ENCODE measurements around the gene HK3.

HK3 gene

DNA sequence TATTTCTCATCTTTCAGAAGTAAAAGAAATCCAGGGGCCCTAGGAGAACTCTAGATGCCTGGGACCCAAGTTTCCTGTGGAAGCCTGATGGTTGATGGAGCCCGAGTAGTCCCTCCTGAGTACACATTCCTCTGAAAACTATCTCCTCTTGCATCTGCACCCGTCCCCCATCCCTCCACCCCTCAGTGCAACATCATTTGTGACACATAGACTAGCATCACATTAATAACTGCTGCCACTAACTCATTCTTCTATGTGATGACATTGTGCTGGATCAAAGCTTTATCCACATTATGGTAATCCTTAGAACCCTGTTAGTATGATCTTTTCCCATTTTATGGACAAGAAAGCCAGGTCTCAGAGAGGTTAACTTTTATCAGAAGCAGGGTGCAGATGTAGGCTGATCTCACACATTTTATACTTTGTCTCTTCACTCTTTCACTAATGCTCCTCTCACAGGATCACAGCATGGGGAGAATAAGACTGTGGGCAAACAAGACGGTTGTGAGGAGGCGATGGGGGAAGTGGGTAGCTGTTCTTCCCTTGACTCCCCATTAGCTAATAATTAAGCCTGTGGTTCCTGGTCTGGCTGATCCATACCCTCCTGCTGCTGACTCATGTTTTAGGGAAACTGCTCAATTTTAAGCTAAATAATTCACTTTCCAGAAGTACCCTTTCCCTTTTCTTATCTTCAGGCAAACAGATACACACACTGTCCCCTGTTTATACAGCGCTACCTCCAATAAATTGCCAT is 3.9 kb upstream of the HK3 start:
- Histone ChIP-seq H3K9me3 (ENCODE audit: control insufficient read depth in 1 of 2, low read length in 2 of 2) (no peaks in the 10 kb centered on the region), H3K27me3 (ENCODE audit: low read depth, low read length) (no peaks in the 10 kb centered on the region), H3K36me3 (ENCODE audit: control insufficient read depth in 1 of 2, insufficient read depth in 2 of 2, low read length in 2 of 2) (peaks cover 48 to 52% of the 10 kb centered on the region in 2 donors), H3K4me3 (ENCODE audit: low read depth in 1 of 2, low read length in 2 of 2) (no peak overlapping the region), H3K27ac (ENCODE audit: low read length) (no peak overlapping the region), H3K4me1 (ENCODE audit: control insufficient read depth in 1 of 2, insufficient read depth in 2 of 2, low read length in 2 of 2) (peaks cover 0 to 7% of the 10 kb centered on the region in 2 donors)

DNA sequence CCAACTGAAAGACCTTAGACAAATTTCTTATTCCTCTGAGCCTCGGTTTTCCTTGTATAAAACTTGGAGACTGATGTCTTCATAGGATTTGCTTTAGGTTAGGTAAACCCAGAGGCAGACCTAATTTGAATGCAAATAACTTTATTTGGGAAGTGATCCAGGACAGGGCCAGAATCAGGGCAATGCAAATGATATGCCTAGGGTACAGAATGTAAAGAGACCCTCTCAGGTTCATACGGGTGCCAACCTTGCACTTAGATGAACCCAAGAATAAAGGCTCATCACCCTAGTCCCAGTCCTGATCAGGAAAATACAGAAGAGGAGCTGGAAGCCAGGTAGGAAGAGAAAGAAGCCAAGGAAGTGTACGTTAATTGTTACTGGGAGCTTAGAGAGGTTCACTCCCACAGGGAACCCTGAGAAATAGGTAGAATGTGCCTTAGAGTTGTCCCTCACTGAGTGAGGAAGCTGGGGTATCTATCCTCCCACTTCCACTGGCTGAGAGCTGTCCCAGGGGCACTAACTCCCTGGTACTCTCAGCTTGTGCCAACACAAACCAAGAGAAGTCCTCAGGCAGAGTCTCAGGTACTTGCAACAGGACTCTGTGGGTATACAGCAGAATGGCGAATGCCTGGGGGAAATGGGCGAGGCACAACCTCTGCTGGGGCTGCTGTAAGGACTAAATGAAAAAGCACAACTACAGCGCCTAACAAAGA is 3.1 kb upstream of the HK3 start:
- Histone ChIP-seq H3K27ac (ENCODE audit: low read length) (no peak overlapping the region), H3K9me3 (ENCODE audit: control insufficient read depth in 1 of 2, low read length in 2 of 2) (no peaks in the 10 kb centered on the region), H3K36me3 (ENCODE audit: control insufficient read depth in 1 of 2, insufficient read depth in 2 of 2, low read length in 2 of 2) (peaks cover 44 to 47% of the 10 kb centered on the region in 2 donors)

DNA sequence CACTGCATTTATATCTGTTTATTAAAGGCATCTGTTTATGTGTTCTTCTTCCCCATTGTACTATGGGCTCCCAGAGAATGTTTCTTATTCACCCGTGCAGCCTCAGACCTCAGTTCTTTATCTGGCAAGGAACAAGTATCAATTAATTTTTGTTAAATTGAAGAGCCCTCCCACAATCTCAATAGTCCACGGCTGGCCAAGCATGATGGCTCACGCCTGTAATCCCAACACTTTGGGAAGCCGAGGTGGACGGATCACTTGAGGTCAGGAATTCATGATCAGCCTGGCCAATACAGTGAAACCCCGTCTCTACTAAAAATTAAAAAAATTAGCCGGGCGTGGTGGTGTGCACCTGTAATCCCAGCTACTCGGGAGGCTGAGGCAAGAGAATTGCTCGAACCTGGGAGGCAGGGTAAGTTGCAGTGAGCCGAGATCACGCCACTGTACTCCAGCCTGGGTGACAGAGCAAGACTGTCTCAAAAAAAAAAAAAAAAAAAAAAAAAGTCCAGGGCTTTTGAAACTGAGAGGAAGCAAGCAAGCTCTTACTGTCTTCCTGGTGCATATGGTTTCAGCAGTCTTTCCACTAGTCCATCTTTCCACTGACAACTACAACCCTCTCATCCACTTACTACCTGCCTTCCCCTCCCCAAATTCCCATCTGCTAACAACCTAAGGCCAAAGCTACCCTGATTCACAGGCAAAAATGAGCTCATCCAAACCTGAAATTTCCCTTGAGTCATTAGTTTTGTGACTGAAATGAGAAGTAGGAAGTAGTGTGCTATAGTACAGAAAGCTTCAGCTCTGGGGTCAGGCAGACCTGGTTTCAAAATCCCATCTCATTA is 2.3 kb upstream of the HK3 start:
- Histone ChIP-seq H3K36me3 (ENCODE audit: control insufficient read depth in 1 of 2, insufficient read depth in 2 of 2, low read length in 2 of 2) (peaks cover 36 to 39% of the 10 kb centered on the region in 2 donors), H3K4me1 (ENCODE audit: control insufficient read depth in 1 of 2, insufficient read depth in 2 of 2, low read length in 2 of 2) (peaks cover 0 to 7% of the 10 kb centered on the region in 2 donors)

More for the DNA sequence above, 3.1 kb upstream of the HK3 start:
- no peaks in the 10 kb centered on the region for H3K27me3 ChIP-seq (ENCODE audit: low read depth, low read length)
- H3K4me3 ChIP-seq (ENCODE audit: low read depth in 1 of 2, low read length in 2 of 2) = no peak overlapping the region
- H3K4me1 ChIP-seq (ENCODE audit: control insufficient read depth in 1 of 2, insufficient read depth in 2 of 2, low read length in 2 of 2) = peaks cover 0 to 7% of the 10 kb centered on the region in 2 donors

DNA sequence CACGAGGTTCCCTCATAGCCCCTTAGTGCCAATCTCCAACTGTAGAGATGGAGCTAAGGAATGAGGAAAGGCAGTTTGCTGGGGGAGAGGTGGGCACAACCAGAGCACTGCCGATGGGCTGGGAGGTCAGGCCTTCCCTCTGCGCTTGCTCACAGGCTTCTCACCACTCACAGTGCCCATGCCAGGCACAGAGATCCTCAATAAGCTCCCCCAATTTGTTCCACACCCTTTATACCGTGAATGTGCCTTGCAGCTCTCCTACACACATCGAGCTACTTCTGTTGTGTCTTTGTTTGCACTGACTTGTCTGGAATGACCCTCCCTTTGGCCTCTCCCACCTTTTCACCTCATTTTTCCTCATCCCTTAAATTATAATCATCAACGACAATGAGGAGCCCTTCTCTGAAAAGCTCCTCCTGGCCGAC is 1.6 kb upstream of the HK3 start:
- H3K9me3 ChIP-seq (ENCODE audit: control insufficient read depth in 1 of 2, low read length in 2 of 2) = no peaks in the 10 kb centered on the region
- peaks cover 0 to 7% of the 10 kb centered on the region in 2 donors for H3K4me1 ChIP-seq (ENCODE audit: control insufficient read depth in 1 of 2, insufficient read depth in 2 of 2, low read length in 2 of 2)
- no peak overlapping the region for H3K4me3 ChIP-seq (ENCODE audit: low read depth in 1 of 2, low read length in 2 of 2)
- H3K27me3 ChIP-seq (ENCODE audit: low read depth, low read length) = no peaks in the 10 kb centered on the region
- no peak overlapping the region for H3K27ac ChIP-seq (ENCODE audit: low read length)
- peaks cover 29 to 32% of the 10 kb centered on the region in 2 donors for H3K36me3 ChIP-seq (ENCODE audit: control insufficient read depth in 1 of 2, insufficient read depth in 2 of 2, low read length in 2 of 2)

More for the DNA sequence above, 2.3 kb upstream of the HK3 start:
- no peak overlapping the region for H3K27ac ChIP-seq (ENCODE audit: low read length)
- no peak overlapping the region for H3K4me3 ChIP-seq (ENCODE audit: low read depth in 1 of 2, low read length in 2 of 2)
- no peaks in the 10 kb centered on the region for H3K27me3 ChIP-seq (ENCODE audit: low read depth, low read length)
- no peaks in the 10 kb centered on the region for H3K9me3 ChIP-seq (ENCODE audit: control insufficient read depth in 1 of 2, low read length in 2 of 2)

DNA sequence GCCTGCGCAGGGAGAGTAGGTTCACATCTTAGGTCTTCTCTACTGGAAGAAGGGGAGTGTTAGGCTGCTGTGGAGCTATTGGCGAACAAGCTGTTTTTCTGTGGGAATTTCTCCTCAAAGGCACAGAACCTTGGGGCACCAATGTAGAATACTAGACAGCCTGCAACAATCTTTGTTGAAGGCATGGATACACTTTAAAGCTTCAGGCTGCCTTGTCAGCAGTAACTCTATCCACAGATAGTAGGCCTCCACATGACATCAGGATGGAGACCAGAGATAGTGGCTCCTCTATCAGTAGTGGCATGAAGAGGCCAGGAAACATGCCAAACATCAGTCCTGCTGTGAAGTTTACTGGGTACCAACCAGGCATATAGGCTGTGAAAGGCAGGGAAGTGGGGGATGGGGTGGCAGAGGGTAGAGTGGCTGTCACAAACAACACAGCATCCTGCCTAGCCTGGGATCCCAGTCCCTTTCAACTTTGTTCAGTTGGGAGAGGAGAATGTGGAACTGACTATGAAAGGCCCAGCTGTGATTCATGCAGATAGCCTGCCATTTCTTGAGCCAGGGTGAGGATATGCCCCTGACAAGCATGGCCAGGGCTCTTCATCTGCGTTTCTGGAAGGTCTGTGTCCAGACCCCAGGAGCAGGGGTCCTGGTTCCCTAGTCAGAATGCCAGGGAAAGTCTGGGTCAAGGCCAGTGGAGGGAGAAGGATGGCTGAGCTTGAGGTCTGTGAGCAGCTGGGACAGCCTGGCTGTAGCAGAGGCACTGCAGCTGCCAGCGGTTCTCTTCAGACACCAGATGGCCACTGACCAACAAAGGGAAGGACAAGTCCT is 1.0 kb upstream of the HK3 start:
- peaks cover 0 to 7% of the 10 kb centered on the region in 2 donors for H3K4me1 ChIP-seq (ENCODE audit: control insufficient read depth in 1 of 2, insufficient read depth in 2 of 2, low read length in 2 of 2)
- peaks cover 23 to 26% of the 10 kb centered on the region in 2 donors for H3K36me3 ChIP-seq (ENCODE audit: control insufficient read depth in 1 of 2, insufficient read depth in 2 of 2, low read length in 2 of 2)
- no peaks in the 10 kb centered on the region for H3K9me3 ChIP-seq (ENCODE audit: control insufficient read depth in 1 of 2, low read length in 2 of 2)
- H3K4me3 ChIP-seq (ENCODE audit: low read depth in 1 of 2, low read length in 2 of 2) = no peak overlapping the region
- H3K27me3 ChIP-seq (ENCODE audit: low read depth, low read length) = no peaks in the 10 kb centered on the region
- peak overlapping the region; percentile 6 for H3K27ac ChIP-seq (ENCODE audit: low read length)

DNA sequence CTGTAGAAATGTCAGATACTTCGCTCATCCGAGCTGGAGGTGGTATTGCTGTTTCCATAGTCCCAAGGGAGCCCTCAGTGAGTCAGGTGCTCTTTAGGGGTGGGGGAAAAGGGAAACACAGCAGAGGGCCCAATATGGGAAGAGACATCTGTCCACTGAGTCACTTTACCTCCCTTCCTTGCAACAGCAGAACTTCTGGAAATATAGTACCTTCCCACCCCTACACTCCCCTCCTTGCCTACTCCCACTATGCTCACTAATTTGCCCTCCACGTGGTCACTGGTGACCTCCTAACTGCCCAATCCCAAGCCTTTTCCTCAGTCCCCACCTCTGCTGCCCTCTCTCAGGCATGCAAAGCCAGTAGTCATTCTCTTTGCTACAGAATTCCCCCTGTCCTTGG is 1.9 kb downstream of the HK3 start:
- peak overlapping the region in 1 of 2 donors; percentile 12 for H3K4me3 ChIP-seq (ENCODE audit: low read depth in 1 of 2, low read length in 2 of 2)
- H3K9me3 ChIP-seq (ENCODE audit: control insufficient read depth in 1 of 2, low read length in 2 of 2) = no peaks in the 10 kb centered on the region
- no peak overlapping the region for H3K27ac ChIP-seq (ENCODE audit: low read length)
- H3K27me3 ChIP-seq (ENCODE audit: low read depth, low read length) = no peaks in the 10 kb centered on the region
- peaks cover 0 to 2% of the 10 kb centered on the region in 2 donors for H3K36me3 ChIP-seq (ENCODE audit: control insufficient read depth in 1 of 2, insufficient read depth in 2 of 2, low read length in 2 of 2)
- H3K4me1 ChIP-seq (ENCODE audit: control insufficient read depth in 1 of 2, insufficient read depth in 2 of 2, low read length in 2 of 2) = peaks cover 0 to 7% of the 10 kb centered on the region in 2 donors

DNA sequence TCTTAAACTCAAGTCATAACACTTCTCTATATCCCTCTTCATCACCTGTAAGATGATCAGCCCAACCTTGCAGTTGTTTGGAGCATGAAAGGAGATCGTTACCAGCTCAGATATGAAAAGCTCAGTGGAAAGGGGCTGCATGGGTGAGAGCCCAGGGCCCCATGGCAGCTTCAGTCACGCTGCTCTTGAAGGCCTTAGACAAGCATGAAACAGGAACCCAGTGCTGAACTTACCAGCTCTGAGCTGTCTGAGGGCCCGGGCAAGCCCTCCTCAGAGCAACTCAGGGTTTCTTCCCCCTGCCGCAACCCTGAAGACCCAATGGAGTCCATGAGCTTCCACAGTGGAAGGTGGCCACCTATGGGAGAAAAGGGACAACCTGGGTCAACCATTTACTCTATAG is 3.3 kb downstream of the HK3 start:
- Histone ChIP-seq H3K4me1 (ENCODE audit: control insufficient read depth in 1 of 2, insufficient read depth in 2 of 2, low read length in 2 of 2) (peaks cover 0 to 7% of the 10 kb centered on the region in 2 donors), H3K9me3 (ENCODE audit: control insufficient read depth in 1 of 2, low read length in 2 of 2) (no peaks in the 10 kb centered on the region), H3K27me3 (ENCODE audit: low read depth, low read length) (no peaks in the 10 kb centered on the region), H3K4me3 (ENCODE audit: low read depth in 1 of 2, low read length in 2 of 2) (no peak overlapping the region), H3K27ac (ENCODE audit: low read length) (no peak overlapping the region), H3K36me3 (ENCODE audit: control insufficient read depth in 1 of 2, insufficient read depth in 2 of 2, low read length in 2 of 2) (no peaks in the 10 kb centered on the region)

DNA sequence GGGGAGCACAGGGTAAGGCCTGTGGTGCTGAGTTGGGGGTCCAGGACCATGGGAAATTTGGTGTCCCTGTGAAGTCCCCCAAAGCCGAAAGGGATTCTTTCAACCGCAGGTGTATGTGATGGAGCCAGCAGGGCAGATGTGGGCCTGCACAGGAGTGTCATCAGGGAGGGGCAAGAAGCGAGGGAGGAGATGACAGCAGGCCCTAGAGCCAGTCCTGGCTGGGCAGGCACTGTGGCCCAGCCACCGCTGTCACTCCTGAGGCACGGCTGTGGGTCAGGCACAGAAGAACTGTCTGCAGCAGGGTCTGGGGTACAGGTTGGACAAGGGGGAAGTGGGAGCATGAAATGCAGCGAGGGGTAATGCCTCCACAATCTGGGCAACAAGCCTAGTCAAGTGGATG is 4.8 kb downstream of the HK3 start:
- Histone ChIP-seq H3K36me3 (ENCODE audit: control insufficient read depth in 1 of 2, insufficient read depth in 2 of 2, low read length in 2 of 2) (no peaks in the 10 kb centered on the region), H3K4me1 (ENCODE audit: control insufficient read depth in 1 of 2, insufficient read depth in 2 of 2, low read length in 2 of 2) (no peaks in the 10 kb centered on the region), H3K4me3 (ENCODE audit: low read depth in 1 of 2, low read length in 2 of 2) (no peak overlapping the region), H3K27me3 (ENCODE audit: low read depth, low read length) (no peaks in the 10 kb centered on the region), H3K9me3 (ENCODE audit: control insufficient read depth in 1 of 2, low read length in 2 of 2) (no peaks in the 10 kb centered on the region), H3K27ac (ENCODE audit: low read length) (no peak overlapping the region)

DNA sequence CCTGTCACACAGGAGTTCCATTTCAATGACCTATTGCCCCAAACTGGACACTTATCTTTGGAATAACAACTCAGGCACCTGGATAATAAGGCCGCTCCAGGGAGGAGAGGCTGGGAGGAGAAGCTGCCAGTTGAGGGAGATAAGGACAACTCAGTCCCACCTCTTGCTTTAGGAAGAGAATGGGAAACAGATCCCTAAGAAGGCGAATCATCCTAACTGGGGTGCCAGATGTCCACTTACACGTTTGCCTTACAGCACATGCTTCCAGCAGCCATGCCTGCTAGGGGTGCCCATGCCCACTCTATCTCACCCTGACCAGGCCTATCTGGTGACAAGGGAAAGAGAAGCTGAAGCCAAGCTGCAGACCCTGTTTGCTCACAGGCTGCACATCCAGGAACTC is 6.5 kb downstream of the HK3 start:
- no peaks in the 10 kb centered on the region for H3K27me3 ChIP-seq (ENCODE audit: low read depth, low read length)
- H3K4me3 ChIP-seq (ENCODE audit: low read depth in 1 of 2, low read length in 2 of 2) = no peak overlapping the region
- no peak overlapping the region for H3K27ac ChIP-seq (ENCODE audit: low read length)
- no peaks in the 10 kb centered on the region for H3K9me3 ChIP-seq (ENCODE audit: control insufficient read depth in 1 of 2, low read length in 2 of 2)
- H3K4me1 ChIP-seq (ENCODE audit: control insufficient read depth in 1 of 2, insufficient read depth in 2 of 2, low read length in 2 of 2) = no peaks in the 10 kb centered on the region
- no peaks in the 10 kb centered on the region for H3K36me3 ChIP-seq (ENCODE audit: control insufficient read depth in 1 of 2, insufficient read depth in 2 of 2, low read length in 2 of 2)

DNA sequence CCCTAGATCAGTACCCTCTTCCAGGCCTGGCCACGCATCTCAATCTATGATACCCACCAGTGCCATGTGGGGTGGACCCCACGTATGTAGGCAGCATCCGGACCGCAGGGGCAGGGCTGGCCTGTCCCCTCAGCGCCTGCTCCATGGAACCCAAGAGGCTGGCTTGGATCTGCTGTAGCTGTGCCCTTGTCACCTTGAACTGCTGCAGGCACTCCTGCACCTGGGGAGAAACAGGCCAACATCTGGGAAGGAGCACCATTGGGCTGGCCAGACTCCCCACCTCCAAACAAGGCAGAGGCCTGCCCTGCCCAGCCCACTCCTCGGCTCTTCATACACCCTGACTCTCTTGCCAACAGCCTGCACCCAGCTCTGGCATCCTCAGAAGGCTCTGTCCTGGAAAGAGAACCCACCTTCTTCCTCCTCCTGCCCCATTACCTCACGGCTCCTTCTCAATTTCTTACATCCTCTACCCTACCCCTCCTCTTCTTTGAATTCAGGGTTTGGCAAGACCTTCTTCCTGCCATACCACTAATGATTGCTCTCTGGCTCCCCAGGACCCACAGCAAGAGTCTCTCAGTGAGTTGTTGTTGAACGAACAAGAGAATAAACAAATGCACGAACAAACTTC is 7.7 kb downstream of the HK3 start:
- H3K4me3 ChIP-seq (ENCODE audit: low read depth in 1 of 2, low read length in 2 of 2) = no peak overlapping the region
- H3K27ac ChIP-seq (ENCODE audit: low read length) = no peak overlapping the region
- no peaks in the 10 kb centered on the region for H3K4me1 ChIP-seq (ENCODE audit: control insufficient read depth in 1 of 2, insufficient read depth in 2 of 2, low read length in 2 of 2)
- H3K27me3 ChIP-seq (ENCODE audit: low read depth, low read length) = no peaks in the 10 kb centered on the region
- no peaks in the 10 kb centered on the region for H3K9me3 ChIP-seq (ENCODE audit: control insufficient read depth in 1 of 2, low read length in 2 of 2)
- H3K36me3 ChIP-seq (ENCODE audit: control insufficient read depth in 1 of 2, insufficient read depth in 2 of 2, low read length in 2 of 2) = no peaks in the 10 kb centered on the region

Measured in muscle layer of duodenum (tissue), 2 donors.